Astrocyte (in vitro differentiated cells and primary cell): Measurements from ENCODE around the gene TTC23L. TPM values are rescaled to one million over a fixed set of nuclear protein-coding genes. Genes with fewer than 3 reads are reported as not detected.

Source experiments
- DNase-seq: peaks from one replicate; pipeline ENCODE4 v3.0.0-alpha.2; 2010; ENCODE audit warnings: low read depth
- FAIRE-seq: peaks from 2 replicates; lab custom pipeline; 2011; peaks lifted over from hg19 to GRCh38; lab: Jason Lieb, UNC
- H2AFZ ChIP-seq: 2 replicates; pipeline ENCODE4 v1.6.0; 2012; ENCODE audit warnings: low read depth, low read length, inconsistent platforms
- H3K27ac ChIP-seq: 2 replicates; pipeline ENCODE4 v1.5.1; 2011; ENCODE audit warnings: low read depth, low read length, inconsistent platforms
- H3K27me3 ChIP-seq: 2 replicates; pipeline ENCODE4 v1.6.0; 2011; ENCODE audit warnings: low read length, inconsistent platforms; ENCODE audit not compliant: insufficient read depth
- H3K36me3 ChIP-seq: 2 replicates; pipeline ENCODE4 v1.5.1; 2011; ENCODE audit warnings: low read length, inconsistent platforms; ENCODE audit not compliant: insufficient read depth
- H3K4me1 ChIP-seq: 2 replicates; pipeline ENCODE4 v1.5.1; 2011; ENCODE audit warnings: low read length, inconsistent platforms; ENCODE audit not compliant: insufficient read depth
- H3K4me2 ChIP-seq: 2 replicates; pipeline ENCODE4 v1.6.0; 2012; ENCODE audit warnings: low read length, inconsistent platforms
- H3K4me3 ChIP-seq: 2 replicates; pipeline ENCODE4 v1.5.1; 2011; ENCODE audit warnings: low read depth, mild to moderate bottlenecking, low read length, inconsistent platforms; ENCODE audit not compliant: insufficient read depth
- H3K79me2 ChIP-seq: 2 replicates; pipeline ENCODE4 v1.6.0; 2012; ENCODE audit warnings: mild to moderate bottlenecking, low read length, inconsistent platforms; ENCODE audit not compliant: insufficient read depth
- H3K9ac ChIP-seq: 2 replicates; pipeline ENCODE4 v1.6.0; 2012; ENCODE audit warnings: mild to moderate bottlenecking, low read length, inconsistent platforms
- H3K9me3 ChIP-seq: 2 replicates; pipeline ENCODE4 v1.5.1; 2012; ENCODE audit warnings: low read depth, mild to moderate bottlenecking, low read length, inconsistent platforms; ENCODE audit not compliant: insufficient read depth
- H4K20me1 ChIP-seq: 2 replicates; pipeline ENCODE4 v1.6.0; 2012; ENCODE audit warnings: low read length, inconsistent platforms; ENCODE audit not compliant: insufficient read depth
- H3K27ac Mint-ChIP-seq: one replicate; pipeline ENCODE4 v1.8.0; 2021; ENCODE audit warnings: mild to moderate bottlenecking, mixed read lengths; ENCODE audit not compliant: unreplicated experiment
- H3K27me3 Mint-ChIP-seq: one replicate; pipeline ENCODE4 v1.8.0; 2021; ENCODE audit warnings: low read depth, mixed read lengths; ENCODE audit not compliant: unreplicated experiment
- H3K36me3 Mint-ChIP-seq: one replicate; pipeline ENCODE4 v1.8.0; 2021; ENCODE audit warnings: low read depth, mixed read lengths; ENCODE audit not compliant: unreplicated experiment
- H3K4me1 Mint-ChIP-seq: one replicate; pipeline ENCODE4 v1.8.0; 2021; ENCODE audit warnings: low read depth, mixed read lengths; ENCODE audit not compliant: unreplicated experiment
- H3K4me3 Mint-ChIP-seq: one replicate; pipeline ENCODE4 v1.8.0; 2021; ENCODE audit warnings: mild to moderate bottlenecking, moderate library complexity, mixed read lengths; ENCODE audit not compliant: unreplicated experiment
- H3K9me3 Mint-ChIP-seq: one replicate; pipeline ENCODE4 v1.8.0; 2021; ENCODE audit warnings: mild to moderate bottlenecking, mixed read lengths; ENCODE audit not compliant: unreplicated experiment
- CTCF ChIP-seq: IDR thresholded peaks from 2 replicates; pipeline ENCODE4 v1.5.1; 2011; ENCODE audit warnings: low read depth, mild to moderate bottlenecking, inconsistent platforms, low read length, moderate library complexity; ENCODE audit not compliant: insufficient read depth
- EZH2 ChIP-seq: IDR thresholded peaks from 2 replicates; pipeline ENCODE4 v1.6.1; 2012; ENCODE audit warnings: mild to moderate bottlenecking, low read length, inconsistent platforms; ENCODE audit not compliant: insufficient read depth
- total RNA-seq: library from RNA; stranded (reverse); gene quantifications from 2 replicates; pipeline ENCODE4 v1.2.1, GENCODE V29; 2021

The TTC23L gene
- total RNA-seq, 1 donor from 2014 or later, result 0.16 TPM

DNA sequence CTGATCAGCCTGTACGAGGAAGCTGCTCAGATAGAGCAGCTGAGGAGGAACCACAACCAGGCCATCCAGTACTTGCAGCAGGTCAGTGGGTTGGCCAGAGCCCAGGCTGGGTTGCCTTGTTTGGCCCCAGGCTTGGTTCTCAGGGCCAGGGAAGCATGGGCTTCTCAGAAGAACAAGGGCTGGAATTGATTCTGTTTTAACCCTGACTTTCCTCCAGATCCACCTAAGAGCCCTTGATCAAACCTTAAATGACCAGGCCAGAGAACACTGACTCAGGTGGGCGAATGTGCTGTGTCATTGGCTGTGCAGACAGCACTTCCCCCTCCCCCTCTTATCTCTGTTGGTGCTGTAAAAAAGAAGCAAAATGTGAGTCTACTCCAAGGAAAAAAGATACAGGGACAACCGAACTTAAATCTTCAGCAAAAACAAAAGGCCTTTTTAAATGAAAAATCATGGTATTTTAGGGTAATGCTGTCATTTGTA is 28.1 kb downstream of the TTC23L start:
- H3K4me1 Mint-ChIP-seq, result no peaks in the 10 kb centered on the region
- Histone ChIP-seq H3K9ac (no peak overlapping the region), H3K9me3 (no peaks in the 10 kb centered on the region), H3K4me1 (no peaks in the 10 kb centered on the region), H3K27ac (no peak overlapping the region), H3K36me3 (no peaks in the 10 kb centered on the region), H4K20me1 (no peaks in the 10 kb centered on the region), H2AFZ (no peak overlapping the region), H3K27me3 (no peaks in the 10 kb centered on the region), H3K4me2 (no peak overlapping the region), H3K4me3 (no peak overlapping the region), H3K79me2 (no peaks in the 10 kb centered on the region)
- DNase-seq, result no peak
- H3K36me3 Mint-ChIP-seq, result peaks cover 2% of the 10 kb centered on the region
- H3K9me3 Mint-ChIP-seq, result no peaks in the 10 kb centered on the region
- no peak overlapping the region for H3K4me3 Mint-ChIP-seq
- TF ChIP-seq EZH2 (no peak), CTCF (no peak)
- H3K27ac Mint-ChIP-seq, result no peak overlapping the region
- no peaks in the 10 kb centered on the region for H3K27me3 Mint-ChIP-seq
- FAIRE-seq, result no peak

DNA sequence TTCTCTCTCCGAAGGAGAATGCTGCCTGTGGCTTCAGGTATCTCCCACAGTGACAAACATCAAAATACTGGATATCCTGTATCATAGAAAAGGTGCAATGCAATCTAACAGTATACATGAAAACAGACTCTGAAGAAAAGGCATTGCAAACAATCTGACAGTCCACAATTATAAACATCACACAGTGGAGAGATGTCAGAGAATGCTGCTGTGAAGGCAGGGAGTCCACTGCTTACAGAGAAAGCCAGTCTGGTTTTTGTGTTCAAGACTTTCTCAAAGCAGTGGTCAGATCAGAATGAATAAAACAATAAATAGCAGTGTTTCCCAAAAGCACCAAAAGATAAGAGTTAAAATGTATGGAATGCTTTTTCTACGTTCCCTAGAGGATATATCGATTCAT is 28.7 kb downstream of the TTC23L start:
- Histone ChIP-seq H4K20me1 (no peaks in the 10 kb centered on the region), H3K4me2 (no peak overlapping the region), H3K27ac (no peak overlapping the region), H3K4me3 (no peak overlapping the region), H3K9ac (no peak overlapping the region), H3K36me3 (no peaks in the 10 kb centered on the region), H3K9me3 (no peaks in the 10 kb centered on the region), H2AFZ (no peak overlapping the region), H3K4me1 (no peaks in the 10 kb centered on the region), H3K27me3 (no peaks in the 10 kb centered on the region), H3K79me2 (no peaks in the 10 kb centered on the region)
- TF ChIP-seq CTCF (no peak), EZH2 (no peak)
- Mint-ChIP-seq H3K36me3 (peaks cover 2% of the 10 kb centered on the region), H3K27ac (no peak overlapping the region), H3K27me3 (no peaks in the 10 kb centered on the region), H3K4me1 (no peaks in the 10 kb centered on the region), H3K9me3 (no peaks in the 10 kb centered on the region), H3K4me3 (no peak overlapping the region)
- FAIRE-seq, result no peak
- no peak for DNase-seq

DNA sequence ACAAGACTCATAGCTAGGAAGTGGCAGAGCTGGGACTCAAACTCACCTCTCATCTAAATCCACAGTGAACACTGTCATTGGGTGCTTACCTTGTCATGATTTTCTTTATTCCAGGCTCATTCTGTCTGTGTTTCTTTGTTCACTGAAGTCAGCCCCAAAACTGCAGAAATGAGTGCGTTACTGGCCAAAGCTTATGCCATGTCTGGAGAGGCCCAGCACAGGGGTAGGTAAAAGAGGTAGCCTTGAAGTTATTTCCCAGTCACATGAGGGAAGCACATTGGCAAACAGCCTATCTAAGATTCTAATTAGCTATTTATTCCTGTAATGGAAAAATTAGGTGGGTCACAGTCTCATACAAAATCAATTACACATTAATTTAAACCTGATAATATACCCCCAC is 29.8 kb downstream of the TTC23L start:
- Histone ChIP-seq H2AFZ (no peak overlapping the region), H3K4me2 (no peak overlapping the region), H3K4me3 (no peak overlapping the region), H3K4me1 (no peaks in the 10 kb centered on the region), H4K20me1 (no peaks in the 10 kb centered on the region), H3K79me2 (no peaks in the 10 kb centered on the region), H3K36me3 (no peaks in the 10 kb centered on the region), H3K9me3 (no peaks in the 10 kb centered on the region), H3K27ac (no peak overlapping the region), H3K27me3 (no peaks in the 10 kb centered on the region), H3K9ac (no peak overlapping the region)
- Mint-ChIP-seq H3K36me3 (no peaks in the 10 kb centered on the region), H3K4me1 (no peaks in the 10 kb centered on the region), H3K27me3 (no peaks in the 10 kb centered on the region), H3K9me3 (no peaks in the 10 kb centered on the region), H3K4me3 (no peak overlapping the region), H3K27ac (no peak overlapping the region)
- TF ChIP-seq CTCF (no peak), EZH2 (no peak)
- DNase-seq (no peak), FAIRE-seq (no peak)
